HFF-Myc (cell line): ENCODE results near the gene TXNRD2.

ENCODE experiments used
- DNase-seq: peaks from one replicate; pipeline ENCODE4 v3.0.0-alpha.2; 2011; ENCODE audit warnings: low read depth; ENCODE audit errors: extremely low read depth
- H3K4me3 ChIP-seq: replicated peaks from 2 replicates; pipeline ENCODE4 v1.5.1; 2011; ENCODE audit warnings: low read depth, mild to moderate bottlenecking, control low read depth, low read length
- TF ChIP-seq, protein P1 (sequence below): IDR thresholded peaks from 2 replicates; pipeline ENCODE4 v1.5.1; 2012; ENCODE audit warnings: mild to moderate bottlenecking, low read depth, low read length, control low read depth; ENCODE audit errors: missing control alignments

Gene TXNRD2

DNA sequence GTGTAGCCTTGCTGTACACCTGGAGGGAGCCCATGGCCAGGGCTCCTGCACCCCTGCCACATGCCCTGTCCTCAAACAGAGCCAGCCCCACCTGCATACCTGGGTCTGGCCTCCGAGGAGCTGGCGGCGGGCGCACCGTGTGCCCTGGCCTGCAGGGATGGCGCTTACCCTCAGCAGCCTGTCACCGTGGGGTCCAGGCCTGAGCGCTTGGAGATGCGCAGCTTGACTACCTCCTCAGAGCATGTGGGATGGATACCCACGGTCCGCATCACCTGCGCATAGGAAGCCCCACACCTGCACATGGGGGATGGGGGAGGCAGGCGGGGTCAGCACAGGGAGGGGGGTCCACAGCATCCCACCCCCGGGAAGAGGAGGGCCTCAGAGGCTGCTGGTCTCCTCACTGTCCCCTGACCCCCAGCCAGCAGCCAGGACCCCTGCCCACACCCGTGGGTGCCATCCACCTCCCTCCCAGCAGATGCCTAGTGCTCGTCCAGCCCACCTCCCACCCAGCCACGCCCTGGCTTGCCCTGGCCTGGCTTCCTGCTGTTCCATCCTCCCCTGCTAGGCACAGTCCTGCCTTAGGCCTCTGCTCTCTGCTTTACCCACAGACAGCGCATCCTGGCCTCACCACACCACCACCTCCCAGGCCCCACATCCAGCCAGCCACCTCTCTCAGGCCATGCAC is 64.5 kb downstream of the TXNRD2 start:
- H3K4me3 ChIP-seq, result no peak overlapping the region
- no peak for DNase-seq
- TF ChIP-seq, protein P1, sequence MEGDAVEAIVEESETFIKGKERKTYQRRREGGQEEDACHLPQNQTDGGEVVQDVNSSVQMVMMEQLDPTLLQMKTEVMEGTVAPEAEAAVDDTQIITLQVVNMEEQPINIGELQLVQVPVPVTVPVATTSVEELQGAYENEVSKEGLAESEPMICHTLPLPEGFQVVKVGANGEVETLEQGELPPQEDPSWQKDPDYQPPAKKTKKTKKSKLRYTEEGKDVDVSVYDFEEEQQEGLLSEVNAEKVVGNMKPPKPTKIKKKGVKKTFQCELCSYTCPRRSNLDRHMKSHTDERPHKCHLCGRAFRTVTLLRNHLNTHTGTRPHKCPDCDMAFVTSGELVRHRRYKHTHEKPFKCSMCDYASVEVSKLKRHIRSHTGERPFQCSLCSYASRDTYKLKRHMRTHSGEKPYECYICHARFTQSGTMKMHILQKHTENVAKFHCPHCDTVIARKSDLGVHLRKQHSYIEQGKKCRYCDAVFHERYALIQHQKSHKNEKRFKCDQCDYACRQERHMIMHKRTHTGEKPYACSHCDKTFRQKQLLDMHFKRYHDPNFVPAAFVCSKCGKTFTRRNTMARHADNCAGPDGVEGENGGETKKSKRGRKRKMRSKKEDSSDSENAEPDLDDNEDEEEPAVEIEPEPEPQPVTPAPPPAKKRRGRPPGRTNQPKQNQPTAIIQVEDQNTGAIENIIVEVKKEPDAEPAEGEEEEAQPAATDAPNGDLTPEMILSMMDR, result no peak

DNA sequence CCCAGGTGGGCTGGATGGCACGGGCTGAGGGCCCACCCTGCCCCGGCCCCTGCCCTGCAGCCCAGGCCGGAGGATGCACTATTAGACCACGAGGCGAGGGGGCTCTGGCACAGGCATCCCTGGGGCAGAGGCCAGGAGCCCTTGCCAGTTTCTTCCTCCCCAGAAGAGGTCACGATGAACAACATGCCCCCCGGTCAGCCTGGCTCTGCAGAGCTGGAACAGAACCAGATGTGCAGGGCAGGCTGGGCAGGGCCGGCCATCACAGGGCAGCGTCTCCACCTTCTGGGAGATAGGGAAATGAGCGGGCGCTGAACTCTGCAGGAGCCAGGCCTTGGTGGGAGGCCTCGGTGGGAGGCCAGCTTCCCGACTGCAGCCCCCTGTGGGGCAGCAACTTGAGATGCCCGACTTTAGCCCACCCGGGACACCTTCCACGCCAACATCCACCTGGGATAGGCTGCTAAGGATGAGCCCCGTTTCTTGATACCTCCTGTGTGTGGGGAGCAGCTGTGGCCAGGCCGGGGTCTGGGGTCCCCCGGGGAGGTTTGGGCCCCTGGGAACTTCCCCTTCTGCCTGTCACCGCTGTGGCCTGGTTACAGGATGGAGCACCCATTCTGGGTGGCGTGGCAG is 65.2 kb downstream of the TXNRD2 start:
- H3K4me3 ChIP-seq, result no peak overlapping the region
- no peak for DNase-seq
- TF ChIP-seq, protein P1, result no peak

DNA sequence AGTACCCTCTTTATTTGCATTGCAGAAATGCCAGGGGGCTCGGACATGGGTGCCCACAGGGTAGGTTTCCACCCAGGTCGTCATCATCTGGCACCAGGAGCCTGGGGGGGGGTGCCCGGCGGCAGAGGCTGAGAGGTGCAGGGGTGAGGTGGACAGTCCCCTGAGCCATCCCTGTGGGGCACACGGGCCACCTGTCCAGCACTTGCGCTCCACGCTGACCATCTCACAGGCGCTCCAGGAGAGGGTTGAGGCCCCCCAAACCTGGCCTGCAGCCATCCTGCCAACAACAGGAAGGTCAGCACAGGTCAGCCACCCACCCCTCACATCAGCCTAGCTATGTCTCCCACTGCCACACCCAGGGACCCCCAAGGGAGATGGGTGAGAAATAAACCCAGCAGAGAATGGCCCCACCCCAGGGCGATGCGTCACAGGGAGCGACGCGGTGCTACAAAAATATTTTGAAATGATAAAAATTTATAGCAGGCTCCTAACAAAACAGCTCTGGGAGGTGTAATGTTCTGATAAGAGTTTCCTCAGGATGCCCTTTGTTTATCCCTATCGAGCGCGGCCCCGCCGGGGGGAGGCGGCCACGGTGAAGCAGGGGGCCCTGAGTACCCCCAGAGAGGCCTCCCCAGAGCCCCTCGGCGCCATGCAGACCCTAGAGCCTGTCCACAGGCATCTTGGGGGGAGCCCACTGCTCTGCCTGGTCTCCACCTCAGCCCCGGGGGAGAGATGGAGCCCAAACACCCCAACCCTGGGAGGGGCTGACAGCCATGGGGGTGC is 65.9 kb downstream of the TXNRD2 start:
- no peak overlapping the region for H3K4me3 ChIP-seq
- TF ChIP-seq, protein P1, result no peak
- DNase-seq, result no peak

DNA sequence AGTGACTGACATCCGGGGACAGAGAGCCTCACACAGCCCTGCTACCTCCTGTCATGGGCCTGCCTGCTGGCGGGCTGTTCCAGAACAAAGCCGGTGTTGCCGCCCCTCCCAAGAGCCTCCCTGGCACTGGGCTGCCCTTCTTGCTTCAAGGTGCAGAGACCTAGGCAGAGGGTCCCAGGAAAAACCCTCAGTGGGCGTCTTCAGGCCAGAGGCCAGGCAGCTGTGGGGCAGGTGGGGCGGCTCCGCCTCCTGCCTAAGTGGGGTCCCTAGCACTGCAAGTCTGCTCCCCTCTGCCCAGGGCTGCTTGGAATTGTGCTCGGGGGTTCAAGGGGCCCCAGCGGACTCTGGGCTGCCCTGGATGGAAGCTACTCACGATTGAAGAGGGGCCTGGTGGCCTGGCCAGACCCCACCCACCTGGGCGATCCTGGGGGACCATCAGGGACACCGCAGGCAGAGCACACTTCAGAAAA is 66.5 kb downstream of the TXNRD2 start:
- TF ChIP-seq, protein P1, result no peak
- no peak for DNase-seq
- no peak overlapping the region for H3K4me3 ChIP-seq

DNA sequence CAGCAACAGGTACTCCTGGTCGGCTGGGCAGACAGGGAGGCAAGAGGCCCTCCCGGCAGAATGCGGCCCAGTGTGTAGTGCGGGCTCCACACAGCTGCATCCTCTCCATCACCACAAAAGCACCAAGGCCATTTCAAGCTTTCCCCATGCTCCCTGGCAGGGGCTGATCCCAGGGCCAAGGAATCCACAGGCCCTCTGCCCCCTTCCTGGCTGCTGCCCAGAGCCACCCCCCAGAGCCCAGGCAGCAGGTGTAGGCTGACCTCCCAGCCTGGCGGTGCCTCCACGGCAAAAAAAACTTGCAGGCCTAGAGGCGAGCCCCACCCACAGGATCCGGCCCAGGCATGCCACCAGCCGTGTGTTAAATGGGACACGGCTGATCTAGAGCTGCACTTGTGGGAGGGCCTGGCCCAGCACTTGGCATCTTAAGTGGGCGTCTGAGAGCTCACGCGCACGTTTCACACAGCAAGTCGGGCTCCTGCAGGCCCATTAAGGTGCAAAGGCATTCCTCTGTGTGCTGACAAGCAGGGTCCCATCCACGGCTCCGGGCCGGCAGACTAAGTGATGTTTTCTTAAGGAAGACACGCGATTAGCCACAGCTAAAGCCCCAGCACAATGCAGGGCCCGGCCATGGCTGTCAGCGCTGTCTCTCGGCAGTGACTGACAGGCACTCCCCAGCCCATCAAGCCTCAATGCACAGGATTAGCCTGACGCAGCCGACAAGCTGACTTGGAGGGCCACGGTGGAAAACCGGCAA is 67.1 kb downstream of the TXNRD2 start:
- TF ChIP-seq, protein P1, result no peak
- DNase-seq, result no peak

DNA sequence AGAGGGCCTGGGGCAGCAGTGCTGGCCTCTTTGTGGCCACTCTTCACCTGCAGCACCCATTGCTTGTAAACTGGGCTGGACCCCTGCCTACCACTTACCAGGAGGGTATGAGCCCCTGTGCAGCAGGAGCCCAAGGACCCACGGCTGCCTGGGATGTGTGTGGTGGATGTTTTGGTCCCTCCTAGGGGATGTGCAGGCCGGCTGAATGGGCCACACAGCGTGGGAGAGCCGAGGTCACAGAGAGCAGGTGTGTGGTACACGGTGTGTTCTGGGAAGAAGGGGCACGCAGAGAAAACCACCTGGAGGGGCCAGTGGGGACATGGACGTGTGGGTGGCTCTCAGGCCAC is 67.7 kb downstream of the TXNRD2 start:
- DNase-seq, result no peak
- TF ChIP-seq, protein P1, result no peak
- no peak overlapping the region for H3K4me3 ChIP-seq

More for the DNA sequence above, 67.1 kb downstream of the TXNRD2 start:
- H3K4me3 ChIP-seq, result no peak overlapping the region
